Coronary artery (tissue), 2 donors: ENCODE measurements around the gene SKIC2.

Source experiments
- DNase-seq: peaks from one replicate; pipeline ENCODE4 v3.0.0-alpha.2; 2017; ENCODE audit warnings: low spot score
- H3K27ac ChIP-seq, 2 donors: fragments of 200-600 bp; sonication (generic); one replicate each; pipeline ENCODE4 v1.5.1; 2016 to 2019
- H3K4me3 ChIP-seq: fragments of 200-600 bp; sonication (generic); 2 replicates; pipeline ENCODE4 v1.5.1; 2016; ENCODE audit warnings: mild to moderate bottlenecking, moderate library complexity
- CTCF ChIP-seq: fragments of 200-600 bp; sonication (generic); IDR thresholded peaks from one replicate; pipeline ENCODE4 v1.5.1; 2019; ENCODE audit warnings: antibody characterized with exemption

SKIC2 gene

GRCh38 chr6:31949926-31950548 lies 8.9 kb upstream of the SKIC2 start:
- H3K4me3 ChIP-seq: no peak overlapping the region
- no peak for DNase-seq
- TF ChIP-seq CTCF: no peak
- no peak overlapping the region for H3K27ac ChIP-seq

- peak overlapping the region in 1 of 2 donors; percentile 0 for H3K27ac ChIP-seq
- DNase-seq: peak; percentile 73
- no peak overlapping the region for H3K4me3 ChIP-seq
- peak; percentile 23 for TF ChIP-seq CTCF
These were observed 6.7 kb upstream of the SKIC2 start for GRCh38 chr6:31952140-31952805.

GRCh38 chr6:31952890-31953289 lies 6.1 kb upstream of the SKIC2 start:
- no peak overlapping the region for H3K27ac ChIP-seq
- no peak overlapping the region for H3K4me3 ChIP-seq
- TF ChIP-seq CTCF: no peak
- no peak for DNase-seq

GRCh38 chr6:31954511-31954910 lies 4.5 kb upstream of the SKIC2 start:
- DNase-seq: no peak
- no peak overlapping the region for H3K4me3 ChIP-seq
- TF ChIP-seq CTCF: no peak
- H3K27ac ChIP-seq: no peak overlapping the region

- TF ChIP-seq CTCF: no peak
- DNase-seq: no peak
- no peak overlapping the region for H3K4me3 ChIP-seq
- H3K27ac ChIP-seq: no peak overlapping the region
These were observed 2.2 kb upstream of the SKIC2 start for GRCh38 chr6:31956796-31957195.

GRCh38 chr6:31958412-31958740 lies 599 bp upstream of the SKIC2 start:
- Histone ChIP-seq H3K27ac (peak overlapping the region; percentile 89 to 93), H3K4me3 (peak overlapping the region; percentile 87)
- no peak for DNase-seq
- no peak for TF ChIP-seq CTCF

- no peak for DNase-seq
- no peak overlapping the region for H3K27ac ChIP-seq
- no peak overlapping the region for H3K4me3 ChIP-seq
- no peak for TF ChIP-seq CTCF
These were observed 2.6 kb downstream of the SKIC2 start for GRCh38 chr6:31961616-31962015.
